HG03060 (cell line): Measurements from ENCODE around the gene SEMA6D.

Experiments
- ATAC-seq: cut with Tn5 transposase; IDR thresholded peaks from one replicate; pipeline ENCODE4 v1.9.1; 2021; ENCODE audit warnings: low read depth, moderate number of reproducible peaks; ENCODE audit not compliant: unreplicated experiment

The SEMA6D gene

GRCh38 chr15:47820057-47820746 is 102.9 kb downstream of the SEMA6D start:
- no peak for ATAC-seq

GRCh38 chr15:47820747-47821319 is 103.5 kb downstream of the SEMA6D start:
- ATAC-seq = no peak

GRCh38 chr15:47822048-47822447 is 104.7 kb downstream of the SEMA6D start:
- no peak for ATAC-seq
